ENCODE data around the gene CORO2B.

Gene CORO2B

GRCh38 chr15:68578980-68579935 is at the start of gene CORO2B:
Gene CORO2B, plus strand, starts transcription at chr15:68578993. Its CDS starts 270 bp downstream, at chr15:68579263.
- peak; percentile 11 for DNase-seq

GRCh38 chr15:68531387-68532179 is 47.2 kb upstream of the CORO2B start:
- no peak for DNase-seq

DNA sequence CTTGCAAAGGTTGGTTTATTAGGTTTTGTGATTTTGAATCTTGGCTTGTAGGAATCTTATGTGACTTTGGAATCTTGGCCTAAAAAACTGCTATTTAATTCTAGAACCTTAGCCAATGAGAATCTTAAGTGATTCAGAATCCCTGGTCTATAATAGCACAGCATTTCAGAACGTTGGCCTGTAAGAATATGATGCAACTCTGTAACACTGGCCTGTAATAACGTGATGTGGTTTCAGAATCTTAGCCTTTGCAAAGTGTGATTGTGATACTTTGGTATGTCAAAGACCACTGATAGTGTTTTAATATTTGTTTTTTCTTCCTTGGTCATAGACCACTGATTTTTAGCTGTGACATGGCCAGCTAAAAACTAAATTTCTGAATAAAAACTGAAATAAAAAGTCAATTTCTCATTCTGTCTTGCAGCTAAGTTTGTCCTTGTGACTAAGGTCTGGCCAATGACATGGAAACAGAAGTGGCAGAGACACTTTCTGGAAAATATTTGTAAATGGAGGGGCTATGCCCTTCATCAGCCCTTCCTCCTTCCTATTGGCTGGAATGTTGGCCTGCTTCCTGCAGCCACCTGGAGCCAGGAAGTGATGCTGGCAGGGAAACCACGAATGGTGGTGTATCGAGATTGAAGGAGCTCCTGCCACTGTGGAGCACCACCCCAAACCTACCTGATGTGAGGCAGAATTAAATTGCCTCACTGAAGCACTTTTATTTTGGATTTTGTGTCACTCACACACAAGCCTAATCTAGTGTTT is 42.3 kb upstream of the CORO2B start:
- no peak for DNase-seq

GRCh38 chr15:68537097-68537496 is 41.7 kb upstream of the CORO2B start:
- DNase-seq = no peak

DNA sequence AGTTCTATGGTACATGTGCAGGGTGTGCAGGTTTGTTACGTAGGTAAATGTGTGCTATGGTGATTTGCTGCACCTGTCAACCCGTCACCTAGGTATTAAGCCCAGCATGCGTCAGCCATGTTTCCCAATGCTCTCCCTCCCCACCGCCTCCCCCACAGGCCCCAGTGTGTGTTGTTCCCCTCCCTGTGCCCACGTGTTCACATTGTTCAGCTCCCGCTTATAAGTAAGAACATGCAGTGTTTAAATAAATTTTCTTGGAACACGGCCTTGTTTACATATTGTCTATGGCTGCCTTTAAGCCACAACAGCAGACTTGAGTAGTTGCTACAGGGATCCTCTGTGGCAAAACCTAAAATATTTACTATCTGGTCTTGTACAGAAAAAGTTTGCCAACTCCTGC is 41.3 kb upstream of the CORO2B start:
- DNase-seq = no peak

DNA sequence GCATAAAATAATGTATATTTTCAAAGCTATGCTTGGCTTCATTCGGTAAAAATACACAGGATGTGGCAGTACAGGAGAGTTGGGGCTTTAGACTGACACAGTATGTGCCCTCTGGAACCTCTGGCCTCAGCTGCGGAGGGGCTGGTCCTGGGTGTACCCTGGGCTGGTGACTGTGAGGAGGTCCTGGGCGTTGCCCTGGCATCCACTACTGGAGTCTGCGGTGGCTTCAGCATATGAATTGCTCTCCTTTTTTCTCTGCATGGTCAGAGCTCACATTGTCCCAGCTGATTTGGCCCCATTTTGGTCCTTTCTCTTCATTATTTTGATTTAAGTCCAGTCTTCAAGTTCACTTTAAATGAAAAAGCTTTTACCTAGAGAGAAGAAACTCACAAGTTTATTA is 40.5 kb upstream of the CORO2B start:
- no peak for DNase-seq

- DNase-seq = no peak
Measured at GRCh38 chr15:68541743-68542142, 37.0 kb upstream of the CORO2B start.

GRCh38 chr15:68542348-68542747 is 36.4 kb upstream of the CORO2B start:
- no peak for DNase-seq

DNA sequence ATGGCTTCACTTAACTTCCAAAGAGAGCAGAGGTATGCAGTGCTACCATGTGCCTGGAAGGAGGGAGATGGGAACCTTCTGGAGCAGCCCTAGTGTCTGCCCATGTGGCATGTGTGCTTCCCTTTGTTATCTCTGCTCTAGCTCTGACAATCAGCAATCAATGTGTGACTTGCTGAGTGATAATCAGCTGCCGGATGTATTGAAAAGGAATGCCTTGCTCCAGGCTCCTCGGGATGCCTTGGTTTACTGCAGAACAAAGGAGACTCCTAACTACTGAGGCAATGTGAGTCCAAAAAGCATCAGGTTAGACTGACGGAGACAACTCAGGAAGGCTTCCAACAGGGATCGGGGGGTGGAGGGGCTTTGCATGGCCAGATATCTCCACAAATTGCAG is 36.0 kb upstream of the CORO2B start:
- no peak for DNase-seq

DNA sequence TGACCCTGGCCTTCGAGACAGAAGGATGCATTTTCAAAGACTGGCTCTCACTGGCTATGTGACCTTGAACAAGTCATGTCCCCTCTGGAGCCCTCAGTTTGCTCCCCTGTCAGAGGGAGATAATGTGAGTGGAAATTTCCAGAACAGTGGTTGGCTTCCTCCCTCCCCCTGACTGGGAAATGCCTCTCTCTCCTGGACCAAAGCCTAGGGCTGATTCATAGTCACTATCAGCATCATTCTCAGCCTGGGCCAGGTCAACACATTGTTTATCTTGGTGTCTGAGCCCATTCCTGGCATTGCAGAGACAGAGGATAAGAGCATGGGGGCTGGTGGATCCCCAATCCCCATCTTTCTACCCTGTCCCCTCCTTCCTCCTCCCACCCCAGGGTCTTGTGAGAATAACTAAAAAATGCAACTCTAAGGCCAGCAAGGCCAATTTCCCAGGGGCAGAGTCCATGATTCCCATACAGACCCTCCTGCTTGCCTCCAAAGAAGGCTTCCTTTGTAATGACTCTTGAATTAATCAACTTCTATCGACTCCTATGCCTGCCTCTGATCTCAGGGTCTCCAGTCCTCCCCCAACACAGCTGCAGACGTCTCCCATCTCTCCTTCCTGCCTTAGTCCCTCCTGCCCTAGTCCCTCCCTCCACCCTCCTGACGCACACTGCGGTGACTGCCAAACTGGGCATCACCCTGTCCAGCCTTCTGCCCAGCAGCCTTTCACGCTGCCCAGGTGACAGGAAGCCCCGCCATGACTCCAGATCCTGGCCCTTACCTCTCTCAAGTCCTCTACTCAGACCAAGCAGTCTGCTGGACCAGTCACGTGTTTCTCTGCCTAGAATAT is 35.4 kb upstream of the CORO2B start:
- no peak for DNase-seq

GRCh38 chr15:68546318-68546717 is 32.5 kb upstream of the CORO2B start:
- no peak for DNase-seq

- no peak for DNase-seq
Measured at GRCh38 chr15:68548364-68548763, 30.4 kb upstream of the CORO2B start.

DNA sequence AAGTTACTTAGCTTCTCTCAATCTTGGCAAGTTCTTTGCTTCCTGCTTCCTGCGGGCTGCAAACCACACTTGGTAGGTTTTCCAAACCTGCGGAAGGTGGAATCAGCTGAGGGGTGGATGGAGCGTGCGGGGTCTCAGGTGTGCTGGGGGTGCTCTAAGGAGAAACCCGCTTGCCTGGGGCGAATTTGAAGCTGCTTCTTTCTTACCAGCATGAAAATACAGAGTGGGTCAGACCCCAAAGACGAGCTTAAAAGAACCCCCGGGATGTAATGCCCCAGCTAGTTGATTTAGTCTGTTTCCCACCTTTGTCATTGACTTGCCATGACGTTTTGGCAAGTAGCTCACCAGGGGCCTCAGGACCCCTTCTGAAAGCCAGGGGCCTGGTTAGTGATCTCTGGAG is 28.8 kb upstream of the CORO2B start:
- no peak for DNase-seq

- peak; percentile 76 for DNase-seq
Measured at GRCh38 chr15:68550498-68551295, 28.1 kb upstream of the CORO2B start.

DNA sequence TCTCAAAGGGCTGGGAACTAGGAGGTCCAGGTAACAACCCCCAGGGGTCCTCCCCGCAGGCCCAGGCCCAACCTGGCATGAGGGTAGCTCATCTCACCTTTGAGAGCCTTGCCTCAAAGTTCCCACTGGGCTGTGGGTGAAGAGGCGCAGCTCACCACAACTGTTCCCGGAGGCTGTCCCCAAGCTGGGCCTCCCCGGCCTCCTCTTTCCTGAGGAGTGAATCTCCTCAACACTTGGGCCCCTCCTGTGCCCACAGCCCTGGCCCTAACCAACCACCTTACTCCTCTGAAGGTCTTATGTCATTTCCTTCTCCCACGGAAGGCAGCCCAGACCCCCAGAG is 27.5 kb upstream of the CORO2B start:
- no peak for DNase-seq

GRCh38 chr15:68552344-68552743 is 26.4 kb upstream of the CORO2B start:
- DNase-seq = no peak

GRCh38 chr15:68552773-68553172 is 26.0 kb upstream of the CORO2B start:
- no peak for DNase-seq

GRCh38 chr15:68553314-68553993 is 25.3 kb upstream of the CORO2B start:
- no peak for DNase-seq

GRCh38 chr15:68553994-68554720 is 24.6 kb upstream of the CORO2B start:
- DNase-seq = peak; percentile 52
